ENCODE measurements around the gene WHRN.

The WHRN gene

DNA sequence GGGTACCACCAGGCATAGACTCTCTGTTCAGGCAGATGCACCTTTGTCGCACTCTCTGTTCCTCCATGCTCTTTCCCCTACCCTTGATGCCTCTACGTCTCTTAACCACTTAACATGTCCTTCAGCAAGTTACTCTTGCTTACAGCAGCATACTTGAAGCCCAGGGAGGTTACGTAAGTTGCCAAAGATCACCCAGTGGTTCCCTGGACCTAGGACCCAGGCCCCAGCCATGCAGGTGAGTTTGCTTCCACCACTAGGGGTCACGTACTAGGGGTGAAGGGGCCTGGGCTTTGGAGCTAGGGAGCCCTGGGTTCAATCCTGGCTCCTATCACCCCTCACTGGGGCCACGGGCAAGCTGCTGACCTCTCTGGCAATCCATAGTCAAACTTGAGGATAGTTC, 126.4 kb downstream of the WHRN start:
- Histone ChIP-seq H3K79me2 (ENCODE audit: control insufficient read depth, insufficient read depth, low read length, poor library complexity) (no peaks in the 10 kb centered on the region), H4K8ac (ENCODE audit: low read depth, low read length) (no peak overlapping the region), H3K79me1 (ENCODE audit: low read length) (no peaks in the 10 kb centered on the region), H3K4ac (ENCODE audit: low read depth, low read length) (no peak overlapping the region), H3K27me3 (ENCODE audit: insufficient read depth, low read length) (no peaks in the 10 kb centered on the region), H4K91ac (ENCODE audit: low read depth, low read length) (no peak overlapping the region), H3K9me3 (ENCODE audit: insufficient read depth, low read depth, low read length) (no peaks in the 10 kb centered on the region), H3K9ac (ENCODE audit: low read length) (no peak overlapping the region), H3K4me1 (ENCODE audit: control insufficient read depth in 1 of 2, insufficient read depth in 2 of 2, low read length in 2 of 2) (peaks cover 0 to 10% of the 10 kb centered on the region in 2 experiments), H3K36me3 (ENCODE audit: control insufficient read depth in 1 of 2, insufficient read depth in 2 of 2, low read length in 2 of 2) (peaks cover 23 to 25% of the 10 kb centered on the region in 2 experiments), H4K12ac (ENCODE audit: low read depth, low read length) (no peak overlapping the region), H3K27ac (ENCODE audit: low read depth, low read length) (no peak overlapping the region), H2AK5ac (ENCODE audit: low read length) (no peak overlapping the region), H3K23ac (ENCODE audit: low read length) (no peak overlapping the region), H2BK5ac (ENCODE audit: low read depth, low read length, poor library complexity) (no peak overlapping the region), H2BK12ac (ENCODE audit: low read length) (no peak overlapping the region), H2BK120ac (ENCODE audit: insufficient read depth, low read length, poor library complexity) (no peak overlapping the region), H3K4me2 (ENCODE audit: low read length) (no peak overlapping the region), H2AFZ (ENCODE audit: insufficient read depth, low read length, poor library complexity) (no peak overlapping the region), H3K18ac (ENCODE audit: low read length) (no peak overlapping the region), H3K4me3 (ENCODE audit: low read depth, low read length) (no peak overlapping the region), H3K14ac (ENCODE audit: low read length) (no peak overlapping the region)
- no peak for DNase-seq
- no CpG with 5 or more reads among the region's 5 CpGs for WGBS (ENCODE audit: extremely low coverage, insufficient coverage, insufficient read length)

DNA sequence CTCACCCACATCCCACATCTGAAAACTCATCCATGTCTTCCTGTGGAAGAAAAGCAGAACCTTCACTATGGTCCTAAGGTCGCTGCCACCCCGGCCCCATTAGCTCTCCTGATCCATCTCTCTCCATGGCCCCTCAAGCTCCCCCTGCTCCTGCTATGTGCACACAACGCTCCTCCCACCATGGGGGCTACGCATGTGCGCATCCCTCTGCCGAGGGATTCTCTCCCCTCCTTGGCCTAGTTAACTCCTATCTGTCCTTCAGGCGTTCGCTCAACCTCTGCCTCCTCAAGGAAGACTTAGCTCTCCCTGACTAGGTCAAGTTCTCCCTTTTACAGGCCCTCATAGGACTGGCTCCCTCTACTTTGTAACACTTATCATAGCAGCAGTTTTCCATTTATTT, 127.3 kb downstream of the WHRN start:
- no peak overlapping the region for H3K4me3 ChIP-seq (ENCODE audit: low read depth, low read length)
- H3K79me1 ChIP-seq (ENCODE audit: low read length): no peaks in the 10 kb centered on the region
- no peak overlapping the region for H2BK12ac ChIP-seq (ENCODE audit: low read length)
- no peak overlapping the region for H2AFZ ChIP-seq (ENCODE audit: insufficient read depth, low read length, poor library complexity)
- H3K9me3 ChIP-seq (ENCODE audit: insufficient read depth, low read depth, low read length): no peaks in the 10 kb centered on the region
- no peak overlapping the region for H3K18ac ChIP-seq (ENCODE audit: low read length)
- H3K27me3 ChIP-seq (ENCODE audit: insufficient read depth, low read length): no peaks in the 10 kb centered on the region
- no peak overlapping the region for H4K91ac ChIP-seq (ENCODE audit: low read depth, low read length)
- DNase-seq: no peak
- H3K4me1 ChIP-seq (ENCODE audit: control insufficient read depth in 1 of 2, insufficient read depth in 2 of 2, low read length in 2 of 2): peaks cover 0 to 6% of the 10 kb centered on the region in 2 experiments
- no peak overlapping the region for H3K4ac ChIP-seq (ENCODE audit: low read depth, low read length)
- no CpG with 5 or more reads among the region's 8 CpGs for WGBS (ENCODE audit: extremely low coverage, insufficient coverage, insufficient read length)
- no peak overlapping the region for H2BK5ac ChIP-seq (ENCODE audit: low read depth, low read length, poor library complexity)
- no peak overlapping the region for H2BK120ac ChIP-seq (ENCODE audit: insufficient read depth, low read length, poor library complexity)
- H4K8ac ChIP-seq (ENCODE audit: low read depth, low read length): no peak overlapping the region
- no peak overlapping the region for H3K27ac ChIP-seq (ENCODE audit: low read depth, low read length)
- no peak overlapping the region for H2AK5ac ChIP-seq (ENCODE audit: low read length)
- H3K9ac ChIP-seq (ENCODE audit: low read length): no peak overlapping the region
- H3K23ac ChIP-seq (ENCODE audit: low read length): no peak overlapping the region
- H3K79me2 ChIP-seq (ENCODE audit: control insufficient read depth, insufficient read depth, low read length, poor library complexity): no peaks in the 10 kb centered on the region
- H4K12ac ChIP-seq (ENCODE audit: low read depth, low read length): no peak overlapping the region
- H3K36me3 ChIP-seq (ENCODE audit: control insufficient read depth in 1 of 2, insufficient read depth in 2 of 2, low read length in 2 of 2): peaks cover 28 to 30% of the 10 kb centered on the region in 2 experiments
- no peak overlapping the region for H3K14ac ChIP-seq (ENCODE audit: low read length)
- no peak overlapping the region for H3K4me2 ChIP-seq (ENCODE audit: low read length)

DNA sequence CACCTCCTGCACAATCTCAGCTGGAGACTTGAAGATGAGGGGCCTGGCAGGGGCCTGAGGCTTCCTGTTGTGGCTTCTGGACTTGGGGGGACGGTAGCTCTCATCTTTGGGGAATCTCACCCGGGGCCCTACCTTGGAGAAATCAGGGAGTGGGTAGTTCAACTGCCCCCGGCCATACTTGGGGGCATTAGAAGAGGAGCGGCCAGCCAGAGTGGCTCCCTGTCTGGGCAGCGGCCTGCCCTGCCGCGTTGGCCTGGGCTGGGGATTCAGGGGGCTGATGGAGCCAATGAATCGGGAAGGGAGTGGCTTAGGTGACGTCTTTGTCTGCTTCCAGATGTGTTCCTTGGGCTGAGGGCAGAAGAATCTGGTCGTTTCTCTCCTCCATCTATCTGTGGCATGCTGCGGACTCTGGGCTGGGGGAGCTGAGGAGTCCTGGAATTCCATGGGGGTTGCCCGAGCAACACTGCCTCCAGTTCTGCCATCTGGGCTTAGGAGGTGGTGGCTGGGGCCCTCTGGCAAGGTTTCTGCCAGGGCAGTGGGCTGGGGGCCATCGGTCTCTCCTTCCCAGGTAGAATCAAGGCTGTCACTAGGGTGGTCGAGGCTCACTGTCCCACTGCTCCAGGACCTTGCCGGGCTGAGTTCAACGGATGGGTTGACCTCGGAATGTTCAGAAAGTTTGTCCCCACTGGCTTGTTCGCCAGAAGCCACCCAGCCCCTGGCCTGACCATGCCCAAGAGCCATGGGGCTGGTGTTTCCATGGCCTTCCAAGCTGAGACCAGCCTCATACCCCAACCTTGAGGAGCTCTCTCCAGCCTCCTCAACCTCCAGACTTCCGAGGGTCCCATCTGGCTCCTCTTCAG, 128.5 kb downstream of the WHRN start:
- no CpG with 5 or more reads among the region's 19 CpGs for WGBS (ENCODE audit: extremely low coverage, insufficient coverage, insufficient read length)
- no peak overlapping the region for H2BK5ac ChIP-seq (ENCODE audit: low read depth, low read length, poor library complexity)

DNA sequence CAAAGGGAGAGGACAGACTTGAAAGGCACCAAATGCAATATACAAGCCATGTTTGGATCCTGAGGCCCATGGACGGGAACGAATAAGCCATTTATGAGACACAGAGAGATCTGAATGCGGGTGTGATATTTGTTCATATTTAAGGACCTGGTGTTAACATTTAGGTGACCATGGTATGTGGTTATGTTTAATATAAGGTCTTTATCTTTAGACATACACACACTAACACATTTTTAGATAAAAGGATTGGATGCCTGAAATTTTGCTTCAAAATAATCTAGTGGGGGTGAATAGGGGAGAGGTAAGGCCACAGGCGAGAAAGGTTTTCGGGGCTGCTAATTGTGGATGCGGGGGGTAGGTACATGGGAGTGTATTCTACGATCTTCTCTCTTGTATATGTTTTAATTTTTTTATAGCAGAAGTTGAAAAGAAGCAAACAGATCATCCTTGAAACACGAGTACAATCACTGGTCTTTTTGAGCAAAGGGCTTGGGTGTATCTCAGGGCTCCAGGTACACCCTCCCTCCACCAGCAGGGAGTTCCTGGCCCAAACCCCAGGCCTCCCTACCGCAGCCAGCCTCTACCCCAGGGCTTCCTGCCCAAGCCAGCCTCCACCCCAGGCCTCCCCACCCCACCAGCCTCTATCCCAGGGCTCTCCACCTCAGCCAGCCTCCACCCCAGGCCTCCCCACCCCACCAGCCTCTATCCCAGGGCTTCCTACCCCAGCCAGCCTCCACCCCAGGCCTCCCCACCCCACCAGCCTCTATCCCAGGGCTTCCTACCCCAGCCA, 129.7 kb downstream of the WHRN start:
- H2BK5ac ChIP-seq (ENCODE audit: low read depth, low read length, poor library complexity): no peak overlapping the region

More for the DNA sequence above, 128.5 kb downstream of the WHRN start:
- H4K8ac ChIP-seq (ENCODE audit: low read depth, low read length): no peak overlapping the region
- H2BK12ac ChIP-seq (ENCODE audit: low read length): no peak overlapping the region
- no peak overlapping the region for H3K4me2 ChIP-seq (ENCODE audit: low read length)
- H3K27ac ChIP-seq (ENCODE audit: low read depth, low read length): no peak overlapping the region
- no peaks in the 10 kb centered on the region for H3K79me1 ChIP-seq (ENCODE audit: low read length)
- H3K4me3 ChIP-seq (ENCODE audit: low read depth, low read length): no peak overlapping the region
- peaks cover 28 to 33% of the 10 kb centered on the region in 2 experiments for H3K36me3 ChIP-seq (ENCODE audit: control insufficient read depth in 1 of 2, insufficient read depth in 2 of 2, low read length in 2 of 2)
- H3K18ac ChIP-seq (ENCODE audit: low read length): no peak overlapping the region
- no peak overlapping the region for H4K91ac ChIP-seq (ENCODE audit: low read depth, low read length)
- H4K12ac ChIP-seq (ENCODE audit: low read depth, low read length): no peak overlapping the region
- no peak overlapping the region for H2AK5ac ChIP-seq (ENCODE audit: low read length)
- H3K23ac ChIP-seq (ENCODE audit: low read length): no peak overlapping the region
- no peak overlapping the region for H3K4ac ChIP-seq (ENCODE audit: low read depth, low read length)
- H3K9ac ChIP-seq (ENCODE audit: low read length): no peak overlapping the region
- H3K4me1 ChIP-seq (ENCODE audit: control insufficient read depth in 1 of 2, insufficient read depth in 2 of 2, low read length in 2 of 2): peaks cover 2 to 8% of the 10 kb centered on the region in 2 experiments
- H3K27me3 ChIP-seq (ENCODE audit: insufficient read depth, low read length): no peaks in the 10 kb centered on the region
- H2AFZ ChIP-seq (ENCODE audit: insufficient read depth, low read length, poor library complexity): no peak overlapping the region
- H3K79me2 ChIP-seq (ENCODE audit: control insufficient read depth, insufficient read depth, low read length, poor library complexity): no peaks in the 10 kb centered on the region
- no peak for DNase-seq
- no peak overlapping the region for H3K14ac ChIP-seq (ENCODE audit: low read length)
- H3K9me3 ChIP-seq (ENCODE audit: insufficient read depth, low read depth, low read length): no peaks in the 10 kb centered on the region
- no peak overlapping the region for H2BK120ac ChIP-seq (ENCODE audit: insufficient read depth, low read length, poor library complexity)

More for the DNA sequence above, 129.7 kb downstream of the WHRN start:
- H3K27ac ChIP-seq (ENCODE audit: low read depth, low read length): no peak overlapping the region
- H3K79me1 ChIP-seq (ENCODE audit: low read length): no peaks in the 10 kb centered on the region
- H3K14ac ChIP-seq (ENCODE audit: low read length): no peak overlapping the region
- no peaks in the 10 kb centered on the region for H3K27me3 ChIP-seq (ENCODE audit: insufficient read depth, low read length)
- H3K79me2 ChIP-seq (ENCODE audit: control insufficient read depth, insufficient read depth, low read length, poor library complexity): no peaks in the 10 kb centered on the region
- H4K91ac ChIP-seq (ENCODE audit: low read depth, low read length): no peak overlapping the region
- no peaks in the 10 kb centered on the region for H3K9me3 ChIP-seq (ENCODE audit: insufficient read depth, low read depth, low read length)
- H4K8ac ChIP-seq (ENCODE audit: low read depth, low read length): no peak overlapping the region
- no peak overlapping the region for H3K4me3 ChIP-seq (ENCODE audit: low read depth, low read length)
- H4K12ac ChIP-seq (ENCODE audit: low read depth, low read length): no peak overlapping the region
- no peak overlapping the region for H2BK120ac ChIP-seq (ENCODE audit: insufficient read depth, low read length, poor library complexity)
- no peak overlapping the region for H3K4me2 ChIP-seq (ENCODE audit: low read length)
- H2AK5ac ChIP-seq (ENCODE audit: low read length): no peak overlapping the region
- peaks cover 25 to 28% of the 10 kb centered on the region in 2 experiments for H3K36me3 ChIP-seq (ENCODE audit: control insufficient read depth in 1 of 2, insufficient read depth in 2 of 2, low read length in 2 of 2)
- H3K4ac ChIP-seq (ENCODE audit: low read depth, low read length): no peak overlapping the region
- no peak for DNase-seq
- no peak overlapping the region for H3K9ac ChIP-seq (ENCODE audit: low read length)
- no peak overlapping the region for H2AFZ ChIP-seq (ENCODE audit: insufficient read depth, low read length, poor library complexity)
- no CpG with 5 or more reads among the region's 9 CpGs for WGBS (ENCODE audit: extremely low coverage, insufficient coverage, insufficient read length)
- no peak overlapping the region for H2BK12ac ChIP-seq (ENCODE audit: low read length)
- H3K23ac ChIP-seq (ENCODE audit: low read length): no peak overlapping the region
- peaks cover 2 to 7% of the 10 kb centered on the region in 2 experiments for H3K4me1 ChIP-seq (ENCODE audit: control insufficient read depth in 1 of 2, insufficient read depth in 2 of 2, low read length in 2 of 2)
- H3K18ac ChIP-seq (ENCODE audit: low read length): no peak overlapping the region

Measured in trophoblast cell (in vitro differentiated cells and primary cell).